ENCODE data around the gene RIPOR3. TPM values are rescaled to one million over a fixed set of nuclear protein-coding genes. Genes with fewer than 3 reads are reported as not detected.
"Not testable (repeated sequence)": the region's sequence is repeated elsewhere in the genome, so short reads cannot be mapped to it uniquely, and the experiment has no call there.

RIPOR3 gene
- total and polyA plus RNA-seq, 11 donors = 2.4 to 20.7 (median 4.9) TPM

- peaks cover 0 to 46% (median 20%) of the 10 kb centered on the region in 12 donors for H3K4me1 ChIP-seq
- 76 to 84% (median 80%) methylated on average over 3 to 19 of the region's 20 CpGs for WGBS, 4 donors
- H3K27ac ChIP-seq, H3K4me3 ChIP-seq, DNase-seq, H3K27me3 ChIP-seq, H3K36me3 ChIP-seq, H3K9me3 ChIP-seq: not testable (repeated sequence)
- intact Hi-C loops (cut with DNase I) = loop anchor here in 1 of 10 donors (10.0 kb wide), 1 partner anchor 105 kb away; no protein-coding TSS in a partner anchor
- peak in 1 of 4 donors; percentile 10 for ATAC-seq
Observed at GRCh38 chr20:50639971-50640711, 51.2 kb downstream of the RIPOR3 start.

GRCh38 chr20:50638015-50638847, 53.1 kb downstream of the RIPOR3 start:
- DNase-seq, H3K4me3 ChIP-seq, ATAC-seq, H3K36me3 ChIP-seq, H3K9me3 ChIP-seq, H3K27me3 ChIP-seq: not testable (repeated sequence)
- H3K4me1 ChIP-seq = peaks cover 0 to 40% (median 19%) of the 10 kb centered on the region in 12 donors
- intact Hi-C loops (cut with DNase I) = loop anchor here in 1 of 10 donors (10.0 kb wide), 1 partner anchor 107 kb away; no protein-coding TSS in a partner anchor
- 76 to 89% (median 89%) methylated on average over 12 to 15 of the region's 15 CpGs for WGBS, 4 donors
- peak overlapping the region in 6 of 12 donors; percentile 22 to 77 (median 28) for H3K27ac ChIP-seq

- Histone ChIP-seq H3K36me3 (no peaks in the 10 kb centered on the region), H3K4me3 (no peak overlapping the region), H3K9me3 (no peaks in the 10 kb centered on the region), H3K27ac (peak overlapping the region; percentile 15 to 77 (median 54)), H3K27me3 (no peaks in the 10 kb centered on the region), H3K4me1 (peaks cover 0 to 31% (median 19%) of the 10 kb centered on the region in 12 donors)
- TF ChIP-seq CTCF (IDR thresholded peaks at IDR 0.05) (no peak), POLR2A (IDR thresholded peaks at IDR 0.05) (no peak)
- ATAC-seq (peak in 3 of 4 donors; percentile 7 to 14 (median 8)), DNase-seq (no peak)
- intact Hi-C loops (cut with DNase I) = loop anchor here in 1 of 10 donors (10.0 kb wide), 1 partner anchor 108 kb away; no protein-coding TSS in a partner anchor
- 64 to 71% (median 66%) methylated on average over 22 of the region's 22 CpGs for WGBS, 4 donors
Observed at GRCh38 chr20:50636601-50637540, 54.5 kb downstream of the RIPOR3 start.

- ATAC-seq (peak; percentile 71 to 85 (median 74)), DNase-seq (peak; percentile 72 to 86 (median 79))
- TF ChIP-seq CTCF (IDR thresholded peaks at IDR 0.05) (peak; percentile 76 to 94 (median 85)), POLR2A (IDR thresholded peaks at IDR 0.05) (peak in 1 of 2 donors; percentile 9)
- Histone ChIP-seq H3K27me3 (no peaks in the 10 kb centered on the region), H3K4me1 (peaks cover 0 to 30% (median 16%) of the 10 kb centered on the region in 12 donors), H3K4me3 (peak overlapping the region in 9 of 12 donors; percentile 10 to 44 (median 20)), H3K36me3 (no peaks in the 10 kb centered on the region), H3K27ac (peak overlapping the region; percentile 15 to 77 (median 57)), H3K9me3 (no peaks in the 10 kb centered on the region)
- WGBS, 4 donors = 11 to 19% (median 14%) methylated on average over 16 to 21 of the region's 21 CpGs
- intact Hi-C loops (cut with DNase I) = loop anchor here in 1 of 10 donors (10.0 kb wide), 1 partner anchor 109 kb away; no protein-coding TSS in a partner anchor
Observed at GRCh38 chr20:50635676-50636600, 55.4 kb downstream of the RIPOR3 start.
